ENCODE results near the gene PLAU. TPM values are rescaled to one million over a fixed set of nuclear protein-coding genes. Genes with fewer than 3 reads are reported as not detected.

PLAU gene
- total and polyA plus RNA-seq, 2 donors (not counting 3 experiments of a cell fraction or from before 2014, with no cell fraction given): 23.6 to 34.9 TPM

GRCh38 chr10:73934074-73934473, 23.1 kb downstream of the PLAU start:
- intact Hi-C loops (cut with micrococcal nuclease): no loop called here
- no peaks in the 10 kb centered on the region for H3K79me2 ChIP-seq (ENCODE audit: control insufficient read depth, insufficient read depth, low read length)
- no TSS peak for BruUV-seq (replicated peaks)
- H3K27me3 ChIP-seq (ENCODE audit: control insufficient read depth in 2 of 2, insufficient read depth in 2 of 2, low read length in 2 of 2): no peaks in the 10 kb centered on the region
- dilution Hi-C loops (cut with MboI; ENCODE audit: extremely low pct_ligation_motif_present, low sequenced_read_pairs): no loop called here
- H3K36me3 ChIP-seq (ENCODE audit: control insufficient read depth in 2 of 2, extremely low read depth in 1 of 2, insufficient read depth in 2 of 2, low read length in 2 of 2): no peaks in the 10 kb centered on the region
- H3K27ac ChIP-seq (ENCODE audit: insufficient read depth, low read depth, low read length): no peak overlapping the region
- H3K4me2 ChIP-seq (ENCODE audit: insufficient read depth, low read length): no peak overlapping the region
- H2AFZ ChIP-seq (ENCODE audit: low read depth, low read length): no peak overlapping the region
- H4K20me1 ChIP-seq (replicated peaks; ENCODE audit: control insufficient read depth, extremely low read depth, insufficient read depth, low read length): no peaks in the 10 kb centered on the region
- H3K9me3 ChIP-seq (replicated peaks; ENCODE audit: control insufficient read depth, insufficient read depth, low read length): no peaks in the 10 kb centered on the region
- ChIA-PET CTCF (interaction anchor here (11.3 kb wide), 1 partner anchor 48 kb away, joined by 439 read pairs; no protein-coding TSS in a partner anchor), POLR2A (no interaction called here)
- TF ChIP-seq MYC (IDR thresholded peaks at IDR 0.05; ENCODE audit: low read depth, low read length): no peak
- TF ChIP-seq MAX (IDR thresholded peaks at IDR 0.05; ENCODE audit: insufficient read depth, insufficient read length): no peak
- TF ChIP-seq JUN (IDR thresholded peaks at IDR 0.05; ENCODE audit: borderline replicate concordance, insufficient read depth, insufficient read length, low read depth): no peak
- no peak for TF ChIP-seq CTCF (IDR thresholded peaks at IDR 0.05; ENCODE audit: extremely low read depth in 1 of 2, insufficient read depth in 1 of 2, low read depth in 1 of 2, low read length in 2 of 2)
- TF ChIP-seq EZH2 (IDR thresholded peaks at IDR 0.05; ENCODE audit: borderline replicate concordance, low read depth, low read length, severe bottlenecking): no peak
- no peak for TF ChIP-seq GATA2 (IDR thresholded peaks at IDR 0.05; ENCODE audit: insufficient read depth, insufficient read length, low read depth, low read length)
- no peak for TF ChIP-seq POLR2AphosphoS5 (IDR thresholded peaks at IDR 0.05; ENCODE audit: insufficient read depth, low read depth, low read length)
- no peak for TF ChIP-seq POLR2A (IDR thresholded peaks at IDR 0.05; ENCODE audit: low read depth, low read length)
- no peak for TF ChIP-seq FOS (IDR thresholded peaks at IDR 0.05; ENCODE audit: borderline replicate concordance, insufficient read depth, low read length)
- no peak for DNase-seq (ENCODE audit: low read depth, low spot score)
- H3K9me1 ChIP-seq (replicated peaks; ENCODE audit: control insufficient read depth, extremely low read depth, insufficient read depth, low read length): no peaks in the 10 kb centered on the region
- H3K9ac ChIP-seq (replicated peaks; ENCODE audit: extremely low read depth, insufficient read depth, low read length): no peak overlapping the region
- no peak overlapping the region for H3K4me3 ChIP-seq (replicated peaks in 1 of 3; ENCODE audit: insufficient read depth in 1 of 3, low read depth in 1 of 3, low read length in 3 of 3)
- peaks cover 16% of the 10 kb centered on the region for H3K4me1 ChIP-seq (ENCODE audit: control insufficient read depth, extremely low read depth, insufficient read depth, low read length)
- no peak for FAIRE-seq
